ENCODE results near the gene FGF18. TPM values are rescaled to one million over a fixed set of nuclear protein-coding genes. Genes with fewer than 3 reads are reported as not detected.
A peak's percentile ranks its signal among the peaks of the same experiment; 100 is the strongest.

The FGF18 gene
- total RNA-seq, 3 donors from 2014 or later (not counting 1 experiment from before 2014, with no cell fraction given), result 0.16 to 0.25 (median 0.23) TPM

DNA sequence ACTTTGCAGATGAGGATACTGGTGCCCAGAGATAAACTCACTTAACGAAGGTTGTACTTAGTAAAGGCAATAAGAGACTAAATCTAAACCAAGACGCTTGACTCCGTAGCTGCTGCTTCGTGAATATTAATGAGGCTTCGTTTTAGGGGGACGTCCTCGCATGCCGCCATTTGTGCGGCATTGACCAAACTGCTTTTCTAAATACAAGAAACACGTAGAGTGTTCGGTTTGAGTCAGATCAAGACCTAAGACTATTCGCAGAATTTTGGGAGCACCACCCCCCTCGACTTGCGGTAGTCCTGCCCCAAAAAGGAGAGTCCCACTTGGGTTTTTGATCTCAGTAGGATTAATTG, 30.7 kb upstream of the FGF18 start:
- TF ChIP-seq, protein P1, sequence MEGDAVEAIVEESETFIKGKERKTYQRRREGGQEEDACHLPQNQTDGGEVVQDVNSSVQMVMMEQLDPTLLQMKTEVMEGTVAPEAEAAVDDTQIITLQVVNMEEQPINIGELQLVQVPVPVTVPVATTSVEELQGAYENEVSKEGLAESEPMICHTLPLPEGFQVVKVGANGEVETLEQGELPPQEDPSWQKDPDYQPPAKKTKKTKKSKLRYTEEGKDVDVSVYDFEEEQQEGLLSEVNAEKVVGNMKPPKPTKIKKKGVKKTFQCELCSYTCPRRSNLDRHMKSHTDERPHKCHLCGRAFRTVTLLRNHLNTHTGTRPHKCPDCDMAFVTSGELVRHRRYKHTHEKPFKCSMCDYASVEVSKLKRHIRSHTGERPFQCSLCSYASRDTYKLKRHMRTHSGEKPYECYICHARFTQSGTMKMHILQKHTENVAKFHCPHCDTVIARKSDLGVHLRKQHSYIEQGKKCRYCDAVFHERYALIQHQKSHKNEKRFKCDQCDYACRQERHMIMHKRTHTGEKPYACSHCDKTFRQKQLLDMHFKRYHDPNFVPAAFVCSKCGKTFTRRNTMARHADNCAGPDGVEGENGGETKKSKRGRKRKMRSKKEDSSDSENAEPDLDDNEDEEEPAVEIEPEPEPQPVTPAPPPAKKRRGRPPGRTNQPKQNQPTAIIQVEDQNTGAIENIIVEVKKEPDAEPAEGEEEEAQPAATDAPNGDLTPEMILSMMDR (IDR thresholded peaks at IDR 0.05), result no peak
- Mint-ChIP-seq H3K27me3 (ENCODE audit: low read depth in 2 of 2) (no peaks in the 10 kb centered on the region), H3K4me3 (peak overlapping the region; percentile 97), H3K4me1 (peaks cover 60 to 63% of the 10 kb centered on the region in 2 donors), H3K36me3 (peaks cover 16% of the 10 kb centered on the region), H3K27ac (peak overlapping the region; percentile 94 to 100), H3K9me3 (no peaks in the 10 kb centered on the region)
- H3K27me3 ChIP-seq (ENCODE audit: control insufficient read depth, insufficient read depth, low read length), result no peaks in the 10 kb centered on the region
- H3K9me3 ChIP-seq (ENCODE audit: control insufficient read depth, insufficient read depth, low read length), result no peaks in the 10 kb centered on the region
- DNase-seq (no peak), ATAC-seq (no peak)
- H3K4me1 ChIP-seq (ENCODE audit: control insufficient read depth, insufficient read depth, low read length), result peaks cover 31% of the 10 kb centered on the region
- intact Hi-C loops (cut with micrococcal nuclease), result no loop called here
- peaks cover 25% of the 10 kb centered on the region for H3K36me3 ChIP-seq (ENCODE audit: control insufficient read depth, insufficient read depth, low read length)
- WGBS (ENCODE audit: insufficient coverage), result 4% methylated on average over 14 of the region's 14 CpGs
- peak overlapping the region; percentile 85 for H3K27ac ChIP-seq (ENCODE audit: low read length)
- peak overlapping the region; percentile 62 for H3K4me3 ChIP-seq (ENCODE audit: low read length)

DNA sequence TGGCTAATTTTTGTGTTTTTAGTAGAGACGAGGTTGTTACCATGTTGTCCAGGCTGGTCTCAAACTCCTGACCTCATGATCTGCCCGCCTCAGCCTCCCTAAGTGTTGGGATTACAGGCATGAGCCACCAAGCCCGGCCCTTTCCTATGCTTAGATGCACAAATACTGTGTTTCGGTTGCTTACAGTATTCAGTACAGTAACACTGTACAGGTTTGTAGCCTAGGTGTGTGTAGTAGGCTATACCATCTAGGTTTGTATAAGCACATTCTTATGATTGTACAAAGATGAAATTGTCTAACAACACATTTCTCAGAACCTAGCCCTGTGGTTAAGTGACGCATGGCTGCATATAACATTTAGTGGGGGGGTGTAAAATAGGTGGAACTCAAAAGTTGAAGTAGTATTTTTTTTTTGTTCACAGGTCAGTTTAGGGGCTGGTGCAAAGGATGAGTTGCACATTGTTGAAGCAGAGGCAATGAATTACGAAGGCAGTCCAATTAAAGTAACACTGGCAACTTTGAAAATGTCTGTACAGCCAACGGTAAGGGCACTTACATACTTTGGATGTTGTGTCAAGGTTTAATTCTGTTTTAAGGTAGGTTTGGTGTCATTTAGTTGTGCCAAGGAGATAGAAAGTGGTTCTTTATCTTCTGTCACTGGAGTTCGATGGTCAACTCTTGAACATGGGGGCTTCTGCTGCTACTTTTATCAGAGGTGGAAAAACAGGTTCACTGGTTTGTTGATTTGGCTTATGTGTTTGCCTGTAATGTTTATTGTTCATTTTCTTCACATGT, 28.4 kb upstream of the FGF18 start:
- no peaks in the 10 kb centered on the region for H3K27me3 ChIP-seq (ENCODE audit: control insufficient read depth, insufficient read depth, low read length)
- H3K4me1 ChIP-seq (ENCODE audit: control insufficient read depth, insufficient read depth, low read length), result peaks cover 31% of the 10 kb centered on the region
- peaks cover 44% of the 10 kb centered on the region for H3K36me3 ChIP-seq (ENCODE audit: control insufficient read depth, insufficient read depth, low read length)
- DNase-seq, result peak in 1 of 2 donors; percentile 51
- TF ChIP-seq, protein P1 (IDR thresholded peaks at IDR 0.05), result no peak
- no peak overlapping the region for H3K27ac ChIP-seq (ENCODE audit: low read length)
- peak overlapping the region; percentile 55 for H3K4me3 Mint-ChIP-seq
- H3K4me3 ChIP-seq (ENCODE audit: low read length), result no peak overlapping the region
- H3K9me3 Mint-ChIP-seq, result no peaks in the 10 kb centered on the region
- 62% methylated on average over 8 of the region's 8 CpGs for WGBS (ENCODE audit: insufficient coverage)
- H3K36me3 Mint-ChIP-seq, result peaks cover 24% of the 10 kb centered on the region
- H3K27ac Mint-ChIP-seq, result peak overlapping the region; percentile 45 to 58
- H3K4me1 Mint-ChIP-seq, result peaks cover 66 to 69% of the 10 kb centered on the region in 2 donors
- intact Hi-C loops (cut with micrococcal nuclease), result no loop called here
- H3K27me3 Mint-ChIP-seq (ENCODE audit: low read depth in 2 of 2), result no peaks in the 10 kb centered on the region
- no peaks in the 10 kb centered on the region for H3K9me3 ChIP-seq (ENCODE audit: control insufficient read depth, insufficient read depth, low read length)
- no peak for ATAC-seq

DNA sequence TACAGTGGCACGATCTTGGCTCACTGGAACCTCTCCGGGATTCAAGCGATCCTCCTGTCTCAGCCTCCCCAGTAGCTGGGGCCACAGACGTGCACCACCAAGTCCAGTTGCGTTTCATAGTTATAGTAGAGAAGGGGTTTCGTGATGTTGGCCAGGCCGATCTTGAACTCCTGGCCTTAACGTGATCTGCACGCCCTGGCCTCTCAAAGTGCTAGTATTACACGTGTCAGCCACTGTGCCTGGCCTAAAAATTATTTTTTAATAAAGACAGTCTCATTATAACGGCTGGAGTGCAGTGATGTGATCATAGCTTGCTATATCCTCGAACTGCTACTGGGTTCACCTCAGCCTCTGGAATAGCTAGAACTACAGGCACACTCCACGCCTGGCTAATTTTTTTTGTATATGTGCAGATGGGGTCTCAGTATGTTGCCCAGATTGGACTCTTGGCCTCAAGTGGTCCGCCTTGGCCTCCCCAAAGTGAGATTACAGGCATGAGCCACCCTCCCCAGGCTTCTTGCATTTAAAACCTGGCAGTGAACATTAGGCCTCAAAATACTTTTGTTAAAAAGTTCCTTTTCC, 27.4 kb upstream of the FGF18 start:
- H3K9me3 ChIP-seq (ENCODE audit: control insufficient read depth, insufficient read depth, low read length), result no peaks in the 10 kb centered on the region
- ATAC-seq (no peak), DNase-seq (no peak)
- Mint-ChIP-seq H3K4me1 (peaks cover 65 to 70% of the 10 kb centered on the region in 2 donors), H3K27me3 (ENCODE audit: low read depth in 2 of 2) (no peaks in the 10 kb centered on the region), H3K9me3 (no peaks in the 10 kb centered on the region), H3K36me3 (peaks cover 24% of the 10 kb centered on the region), H3K4me3 (no peak overlapping the region), H3K27ac (peak overlapping the region in 1 of 2 donors; percentile 37)
- H3K27me3 ChIP-seq (ENCODE audit: control insufficient read depth, insufficient read depth, low read length), result no peaks in the 10 kb centered on the region
- peaks cover 52% of the 10 kb centered on the region for H3K36me3 ChIP-seq (ENCODE audit: control insufficient read depth, insufficient read depth, low read length)
- H3K4me3 ChIP-seq (ENCODE audit: low read length), result no peak overlapping the region
- TF ChIP-seq, protein P1 (IDR thresholded peaks at IDR 0.05), result no peak
- H3K4me1 ChIP-seq (ENCODE audit: control insufficient read depth, insufficient read depth, low read length), result peaks cover 27% of the 10 kb centered on the region
- no peak overlapping the region for H3K27ac ChIP-seq (ENCODE audit: low read length)
- 86% methylated on average over 14 of the region's 14 CpGs for WGBS (ENCODE audit: insufficient coverage)
- intact Hi-C loops (cut with micrococcal nuclease), result no loop called here

All from natural killer cell (primary cell).